Kidney (tissue), 14 donors: ENCODE measurements around the gene SDSL. TPM values are rescaled to one million over a fixed set of nuclear protein-coding genes. Genes with fewer than 3 reads are reported as not detected.

Experiments
- DNase-seq, 5 donors: peaks; one replicate each; pipeline ENCODE4 v3.0.0-alpha.2; 2013 to 2020
- FAIRE-seq: peaks from 2 replicates; lab custom pipeline; 2012; peaks lifted over from hg19 to GRCh38; lab: Jason Lieb, UNC
- H3K27ac ChIP-seq, 2 donors: one replicate each; pipeline ENCODE4 v1.7.0; 2013; ENCODE audit warnings: low read depth in 2 of 2, low read length in 2 of 2, inconsistent platforms in 1 of 2
- H3K27me3 ChIP-seq: one replicate; pipeline ENCODE4 v1.7.1; 2013; ENCODE audit warnings: low read length, inconsistent platforms; ENCODE audit not compliant: control insufficient read depth, insufficient read depth
- H3K36me3 ChIP-seq, 3 donors: one replicate each; pipeline versions ENCODE4 v1.7.0 to v1.7.1; 2013; ENCODE audit warnings: low read length in 3 of 3, control low read depth in 1 of 3, inconsistent platforms in 1 of 3; ENCODE audit not compliant: insufficient read depth in 3 of 3, control insufficient read depth in 2 of 3
- H3K4me1 ChIP-seq, 3 donors: one replicate each; pipeline versions ENCODE4 v1.7.0 to v1.7.1; 2013; ENCODE audit warnings: low read length in 3 of 3, inconsistent platforms in 1 of 3, low read depth in 1 of 3; ENCODE audit not compliant: control insufficient read depth in 2 of 3, insufficient read depth in 2 of 3
- H3K4me3 ChIP-seq, 3 donors: one replicate each; pipeline versions ENCODE4 v1.7.0 to v1.8.1; 2013; ENCODE audit warnings: low read length in 3 of 3, control low read depth in 1 of 3, inconsistent platforms in 1 of 3
- H3K9ac ChIP-seq, 3 donors: one replicate each; pipeline versions ENCODE4 v1.7.0 to v1.7.1; 2013; ENCODE audit warnings: low read length in 3 of 3, control low read depth in 1 of 3, inconsistent platforms in 1 of 3
- H3K9me3 ChIP-seq, 3 donors: one replicate each; pipeline versions ENCODE4 v1.7.0 to v1.7.1; 2013; ENCODE audit warnings: low read length in 3 of 3, control low read depth in 1 of 3, inconsistent platforms in 1 of 3; ENCODE audit not compliant: control insufficient read depth in 2 of 3, insufficient read depth in 1 of 3
- CTCF ChIP-seq: IDR thresholded peaks from 3 replicates; pipeline ENCODE4 v1.5.1; 2012; ENCODE audit warnings: mild to moderate bottlenecking, moderate library complexity, borderline replicate concordance; ENCODE audit not compliant: insufficient read depth; ENCODE audit errors: extremely low read depth
- intact Hi-C: fragments of 100-400 bp; cut with DNase I; formaldehyde crosslinking; loops from one replicate; pipeline ENCODE4 v1.11.1; 2022
- polyA plus RNA-seq: library from polyadenylated mRNA; stranded (reverse); fragments of 350-450 nt; fragmentation: Illumina TruSeq; extraction: RNeasy Lipid Tissue Mini Kit (QIAGEN cat#74804); gene quantifications from one replicate; pipeline ENCODE4 v1.2.3, GENCODE V29; 2014; ENCODE audit warnings: low read depth, low replicate concordance; ENCODE audit not compliant: insufficient read depth
- total RNA-seq: library from RNA; stranded (reverse); fragmentation: NEBNext Ultra II Directional; extraction: Animal tissue kit (Norgen Biotek cat#: 25700); gene quantifications from one replicate; pipeline ENCODE4 v1.2.1, GENCODE V29; 2021
- donor health status: control.
- donor health status: control.
- donor health status: control.
- donor health status: control.
- donor health status: control.
- donor health status: DM: yes; HTN: yes; CAD: no.
- donor health status: Normal renal cell carcinoma (clear cell type).

SDSL gene
- total and polyA plus RNA-seq, 2 donors from 2014 or later = 22.8 to 116 TPM

DNA sequence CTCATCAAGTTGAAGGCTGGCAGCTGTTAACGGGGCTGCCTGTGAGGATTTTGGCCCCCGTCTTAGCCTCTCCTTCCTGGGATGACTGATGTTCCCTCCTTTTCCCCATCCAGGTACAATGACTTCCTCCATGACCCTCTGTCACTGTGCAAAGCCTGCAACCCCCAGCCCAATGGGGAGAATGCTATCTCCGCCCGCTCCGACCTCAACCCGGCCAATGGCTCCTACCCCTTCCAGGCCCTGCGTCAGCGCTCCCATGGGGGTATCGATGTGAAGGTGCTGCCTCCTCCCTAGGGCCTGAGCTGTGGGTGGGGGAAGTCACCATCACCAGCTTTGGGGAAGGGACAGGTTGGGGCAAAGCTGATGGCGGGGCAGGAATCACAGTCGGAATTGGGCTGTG lies 34.5 kb upstream of the SDSL start:
- Histone ChIP-seq H3K4me1 (no peaks in the 10 kb centered on the region), H3K9ac (no peak overlapping the region), H3K27me3 (no peaks in the 10 kb centered on the region), H3K4me3 (no peak overlapping the region), H3K36me3 (peaks cover 0 to 5% (median 0%) of the 10 kb centered on the region in 3 donors), H3K9me3 (no peaks in the 10 kb centered on the region), H3K27ac (no peak overlapping the region)
- intact Hi-C loops = no loop called here
- FAIRE-seq = no peak
- no peak for TF ChIP-seq CTCF
- DNase-seq = no peak

DNA sequence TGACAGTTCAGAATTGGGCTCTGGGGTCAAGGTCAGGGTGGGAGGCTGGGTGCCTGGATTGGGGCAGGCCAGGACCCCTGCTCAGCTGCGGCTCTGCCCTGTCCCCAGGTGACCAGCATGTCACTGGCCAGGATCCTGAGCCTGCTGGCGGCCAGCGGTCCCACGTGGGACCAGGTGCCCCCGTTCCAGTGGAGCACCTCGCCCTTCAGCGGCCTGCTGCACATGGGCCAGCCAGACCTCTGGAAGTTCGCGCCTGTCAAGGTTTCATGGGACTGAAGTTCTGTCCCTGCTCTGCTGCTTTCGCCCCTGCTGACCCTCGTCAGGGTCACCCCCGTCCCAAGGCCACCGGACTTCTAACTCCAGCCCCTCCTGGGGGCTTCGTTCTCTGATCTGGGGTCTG lies 33.8 kb upstream of the SDSL start:
- intact Hi-C loops = no loop called here
- Histone ChIP-seq H3K4me3 (no peak overlapping the region), H3K27me3 (no peaks in the 10 kb centered on the region), H3K36me3 (peaks cover 0 to 5% (median 0%) of the 10 kb centered on the region in 3 donors), H3K27ac (no peak overlapping the region), H3K9ac (no peak overlapping the region), H3K9me3 (no peaks in the 10 kb centered on the region), H3K4me1 (no peaks in the 10 kb centered on the region)
- DNase-seq (no peak), FAIRE-seq (no peak)
- TF ChIP-seq CTCF = no peak

- DNase-seq = no peak
- Histone ChIP-seq H3K4me3 (no peak overlapping the region), H3K9me3 (no peaks in the 10 kb centered on the region), H3K36me3 (peaks cover 0 to 2% (median 0%) of the 10 kb centered on the region in 3 donors), H3K27ac (no peak overlapping the region), H3K4me1 (no peaks in the 10 kb centered on the region), H3K27me3 (no peaks in the 10 kb centered on the region), H3K9ac (no peak overlapping the region)
- intact Hi-C loops = no loop called here
- no peak for TF ChIP-seq CTCF
- no peak for FAIRE-seq
These were observed 31.8 kb upstream of the SDSL start for GRCh38 chr12:113390064-113391043.
